ENCODE results near the gene TMEM169. TPM values are rescaled to one million over a fixed set of nuclear protein-coding genes. Genes with fewer than 3 reads are reported as not detected.

Gene TMEM169
- total RNA-seq, 1 experiment from 2014 or later = 0.74 TPM

DNA sequence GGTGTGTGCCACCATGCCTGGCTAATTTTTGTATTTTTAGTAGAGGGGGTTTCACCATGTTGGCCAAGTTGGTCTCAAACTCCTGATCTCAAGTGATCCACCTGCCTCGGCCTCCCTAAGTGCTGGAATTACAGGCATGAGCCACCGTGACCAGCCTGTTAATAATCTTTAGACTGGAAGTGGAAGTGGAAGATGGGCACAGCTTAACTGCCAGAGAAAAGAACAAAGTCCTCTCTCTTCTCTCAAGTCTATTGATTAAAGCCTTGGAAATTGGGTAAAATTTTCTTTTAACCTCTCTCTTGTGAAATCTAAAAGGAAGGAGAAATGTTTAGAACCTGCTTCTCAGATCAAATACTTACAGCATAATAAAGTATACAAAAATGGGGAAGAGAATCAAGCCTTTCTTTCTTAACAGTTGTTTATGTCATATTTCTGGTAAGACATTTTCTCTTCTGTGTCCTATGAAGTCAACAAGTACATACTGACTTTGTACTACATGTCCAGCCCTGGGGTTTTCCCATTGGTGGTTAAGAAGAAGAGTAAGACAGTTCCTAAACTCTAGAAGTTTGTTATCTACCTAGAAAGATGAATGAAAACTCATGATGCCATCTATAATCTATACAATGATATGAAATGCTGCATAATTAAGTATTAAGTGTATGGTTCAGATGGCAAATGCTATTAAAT is 4.6 kb downstream of the TMEM169 start:
- intact Hi-C loops (cut with micrococcal nuclease; ENCODE audit: unreplicated experiment) = no loop called here
- Histone ChIP-seq H3K27ac (ENCODE audit: low read length) (no peak overlapping the region), H3K4me1 (ENCODE audit: control insufficient read depth, insufficient read depth, low read length) (peaks cover 7% of the 10 kb centered on the region; the same call in 1 of the 2 replicates), H3K36me3 (ENCODE audit: control insufficient read depth, insufficient read depth, low read length) (no peaks in the 10 kb centered on the region), H3K4me3 (ENCODE audit: low read depth in 2 of 2, low read length in 2 of 2) (no peak overlapping the region), H3K9me3 (ENCODE audit: control insufficient read depth, insufficient read depth, low read depth, low read length) (no peaks in the 10 kb centered on the region), H3K27me3 (ENCODE audit: control insufficient read depth, insufficient read depth, low read length) (no peaks in the 10 kb centered on the region)
- TF ChIP-seq TCF7L2 (IDR thresholded peaks at IDR 0.05; ENCODE audit: low read depth, low read length) (no peak), CTCF (IDR thresholded peaks at IDR 0.05) (no peak), SIN3A (IDR thresholded peaks at IDR 0.05; ENCODE audit: borderline replicate concordance, insufficient read depth, low read depth, low read length) (no peak), POLR2AphosphoS5 (IDR thresholded peaks at IDR 0.05; ENCODE audit: low read depth, low read length) (no peak)
- TF ChIP-seq, protein P1, sequence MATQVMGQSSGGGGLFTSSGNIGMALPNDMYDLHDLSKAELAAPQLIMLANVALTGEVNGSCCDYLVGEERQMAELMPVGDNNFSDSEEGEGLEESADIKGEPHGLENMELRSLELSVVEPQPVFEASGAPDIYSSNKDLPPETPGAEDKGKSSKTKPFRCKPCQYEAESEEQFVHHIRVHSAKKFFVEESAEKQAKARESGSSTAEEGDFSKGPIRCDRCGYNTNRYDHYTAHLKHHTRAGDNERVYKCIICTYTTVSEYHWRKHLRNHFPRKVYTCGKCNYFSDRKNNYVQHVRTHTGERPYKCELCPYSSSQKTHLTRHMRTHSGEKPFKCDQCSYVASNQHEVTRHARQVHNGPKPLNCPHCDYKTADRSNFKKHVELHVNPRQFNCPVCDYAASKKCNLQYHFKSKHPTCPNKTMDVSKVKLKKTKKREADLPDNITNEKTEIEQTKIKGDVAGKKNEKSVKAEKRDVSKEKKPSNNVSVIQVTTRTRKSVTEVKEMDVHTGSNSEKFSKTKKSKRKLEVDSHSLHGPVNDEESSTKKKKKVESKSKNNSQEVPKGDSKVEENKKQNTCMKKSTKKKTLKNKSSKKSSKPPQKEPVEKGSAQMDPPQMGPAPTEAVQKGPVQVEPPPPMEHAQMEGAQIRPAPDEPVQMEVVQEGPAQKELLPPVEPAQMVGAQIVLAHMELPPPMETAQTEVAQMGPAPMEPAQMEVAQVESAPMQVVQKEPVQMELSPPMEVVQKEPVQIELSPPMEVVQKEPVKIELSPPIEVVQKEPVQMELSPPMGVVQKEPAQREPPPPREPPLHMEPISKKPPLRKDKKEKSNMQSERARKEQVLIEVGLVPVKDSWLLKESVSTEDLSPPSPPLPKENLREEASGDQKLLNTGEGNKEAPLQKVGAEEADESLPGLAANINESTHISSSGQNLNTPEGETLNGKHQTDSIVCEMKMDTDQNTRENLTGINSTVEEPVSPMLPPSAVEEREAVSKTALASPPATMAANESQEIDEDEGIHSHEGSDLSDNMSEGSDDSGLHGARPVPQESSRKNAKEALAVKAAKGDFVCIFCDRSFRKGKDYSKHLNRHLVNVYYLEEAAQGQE (IDR thresholded peaks at IDR 0.05; ENCODE audit: insufficient read depth in 1 of 2, low read depth in 2 of 2, low read length in 1 of 2) = no peak
- ATAC-seq (no peak), DNase-seq (ENCODE audit: low read depth, low spot score) (no peak)
- in situ Hi-C loops (cut with HindIII; ENCODE audit: low pct_unique_long_range_greater_than_20kb, low sequenced_read_pairs) = no loop called here
- BruUV-seq (replicated peaks) = no TSS peak
- POLR2A ChIA-PET = no interaction called here
- CTCF ChIA-PET = no interaction called here

GRCh38 chr2:216090369-216090786 is 8.7 kb downstream of the TMEM169 start:
- Histone ChIP-seq H3K4me1 (ENCODE audit: control insufficient read depth, insufficient read depth, low read length) (no peaks in the 10 kb centered on the region), H3K27ac (ENCODE audit: low read length) (no peak overlapping the region), H3K36me3 (ENCODE audit: control insufficient read depth, insufficient read depth, low read length) (no peaks in the 10 kb centered on the region), H3K4me3 (ENCODE audit: low read depth in 2 of 2, low read length in 2 of 2) (no peak overlapping the region), H3K9me3 (ENCODE audit: control insufficient read depth, insufficient read depth, low read depth, low read length) (no peaks in the 10 kb centered on the region), H3K27me3 (ENCODE audit: control insufficient read depth, insufficient read depth, low read length) (no peaks in the 10 kb centered on the region)
- ChIA-PET CTCF (no interaction called here), POLR2A (no interaction called here)
- intact Hi-C loops (cut with micrococcal nuclease; ENCODE audit: unreplicated experiment) (no loop called here), in situ Hi-C loops (cut with HindIII; ENCODE audit: low pct_unique_long_range_greater_than_20kb, low sequenced_read_pairs) (no loop called here)
- no peak for TF ChIP-seq SIN3A (IDR thresholded peaks at IDR 0.05; ENCODE audit: borderline replicate concordance, insufficient read depth, low read depth, low read length)
- no peak for TF ChIP-seq TCF7L2 (IDR thresholded peaks at IDR 0.05; ENCODE audit: low read depth, low read length)
- no peak for TF ChIP-seq POLR2AphosphoS5 (IDR thresholded peaks at IDR 0.05; ENCODE audit: low read depth, low read length)
- no peak for TF ChIP-seq CTCF (IDR thresholded peaks at IDR 0.05)
- TF ChIP-seq, protein P1 (IDR thresholded peaks at IDR 0.05; ENCODE audit: insufficient read depth in 1 of 2, low read depth in 2 of 2, low read length in 1 of 2) = no peak
- ATAC-seq (no peak), DNase-seq (ENCODE audit: low read depth, low spot score) (no peak)
- BruUV-seq (replicated peaks) = no TSS peak

Data from Panc1 (cell line).